ENCODE results near the gene BMERB1.
A peak's percentile ranks its signal among the peaks of the same experiment; 100 is the strongest.
"Not testable (repeated sequence)": the region's sequence is repeated elsewhere in the genome, so short reads cannot be mapped to it uniquely, and the experiment has no call there.

BMERB1 gene

DNA sequence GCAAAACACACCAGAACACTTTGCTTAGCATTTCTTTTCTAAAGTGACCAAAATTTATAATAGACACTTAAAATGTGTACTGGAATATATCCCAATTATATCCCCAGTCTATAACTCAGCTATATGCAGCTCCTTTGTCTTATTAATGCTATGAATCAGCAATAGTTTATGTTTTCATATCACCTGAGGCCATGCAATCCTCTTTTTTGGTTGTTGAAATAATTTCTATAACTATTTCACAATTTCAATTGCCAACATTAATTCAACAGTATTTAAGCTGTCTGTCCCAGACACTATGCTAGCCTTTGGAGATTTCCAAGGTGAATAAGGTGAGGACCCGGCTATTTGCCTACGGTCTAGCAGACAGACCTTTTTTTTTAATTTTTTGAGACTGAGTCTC lies 17.2 kb upstream of the BMERB1 start:
- POLR2A ChIA-PET (ENCODE audit: low non-redundant PET), result no interaction called here
- no peak for DNase-seq (ENCODE audit: low spot score)
- TF ChIP-seq, protein P1, sequence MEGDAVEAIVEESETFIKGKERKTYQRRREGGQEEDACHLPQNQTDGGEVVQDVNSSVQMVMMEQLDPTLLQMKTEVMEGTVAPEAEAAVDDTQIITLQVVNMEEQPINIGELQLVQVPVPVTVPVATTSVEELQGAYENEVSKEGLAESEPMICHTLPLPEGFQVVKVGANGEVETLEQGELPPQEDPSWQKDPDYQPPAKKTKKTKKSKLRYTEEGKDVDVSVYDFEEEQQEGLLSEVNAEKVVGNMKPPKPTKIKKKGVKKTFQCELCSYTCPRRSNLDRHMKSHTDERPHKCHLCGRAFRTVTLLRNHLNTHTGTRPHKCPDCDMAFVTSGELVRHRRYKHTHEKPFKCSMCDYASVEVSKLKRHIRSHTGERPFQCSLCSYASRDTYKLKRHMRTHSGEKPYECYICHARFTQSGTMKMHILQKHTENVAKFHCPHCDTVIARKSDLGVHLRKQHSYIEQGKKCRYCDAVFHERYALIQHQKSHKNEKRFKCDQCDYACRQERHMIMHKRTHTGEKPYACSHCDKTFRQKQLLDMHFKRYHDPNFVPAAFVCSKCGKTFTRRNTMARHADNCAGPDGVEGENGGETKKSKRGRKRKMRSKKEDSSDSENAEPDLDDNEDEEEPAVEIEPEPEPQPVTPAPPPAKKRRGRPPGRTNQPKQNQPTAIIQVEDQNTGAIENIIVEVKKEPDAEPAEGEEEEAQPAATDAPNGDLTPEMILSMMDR (conservative IDR thresholded peaks at IDR 0.05; ENCODE audit: low read depth), result no peak
- CTCF ChIA-PET, result no interaction called here
- no peak overlapping the region for H3K27ac ChIP-seq

DNA sequence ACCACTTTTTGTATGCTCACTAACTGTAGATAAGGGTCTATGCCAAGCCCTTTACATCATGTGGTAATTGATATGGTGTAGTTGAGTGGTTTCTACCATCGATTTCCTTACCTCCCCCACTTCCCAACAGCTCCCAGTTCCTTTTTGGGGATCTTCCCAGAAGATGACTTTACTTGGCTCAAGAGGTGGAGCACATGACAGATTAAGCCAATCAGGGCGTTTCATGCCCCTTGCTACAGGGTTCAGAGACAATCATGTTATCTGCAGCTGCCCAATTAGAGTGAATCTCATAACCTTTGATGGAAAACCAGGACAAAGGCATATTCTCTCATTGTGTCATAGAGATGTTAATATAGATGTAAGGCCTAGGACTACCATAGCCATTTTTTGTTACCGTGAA lies 16.2 kb upstream of the BMERB1 start:
- ChIA-PET CTCF (no interaction called here), POLR2A (ENCODE audit: low non-redundant PET) (no interaction called here)
- no peak for DNase-seq (ENCODE audit: low spot score)
- TF ChIP-seq, protein P1 (conservative IDR thresholded peaks at IDR 0.05; ENCODE audit: low read depth), result no peak
- H3K27ac ChIP-seq, result no peak overlapping the region

DNA sequence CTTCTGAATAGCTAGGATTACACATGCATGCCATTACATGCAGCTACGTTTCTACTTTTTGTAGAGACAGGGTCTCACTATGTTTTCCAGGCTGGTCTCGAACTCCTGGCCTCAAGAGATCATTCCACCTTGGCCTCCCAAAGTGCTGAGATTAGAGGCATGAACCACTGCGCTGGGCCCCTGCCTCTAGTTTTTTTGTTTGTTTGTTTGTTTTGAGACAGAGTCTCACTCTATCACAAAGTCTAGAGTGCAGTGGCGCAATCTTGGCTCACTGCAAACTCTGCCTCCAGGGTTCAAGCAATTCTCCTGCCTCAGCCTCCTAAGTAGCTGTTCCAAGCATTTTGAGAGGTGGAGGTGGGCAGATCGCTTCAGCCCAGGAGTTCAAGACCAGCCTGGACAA lies 12.7 kb upstream of the BMERB1 start:
- DNase-seq (ENCODE audit: low spot score); POLR2A ChIA-PET (ENCODE audit: low non-redundant PET); H3K27ac ChIP-seq; CTCF ChIA-PET: not testable (repeated sequence)

DNA sequence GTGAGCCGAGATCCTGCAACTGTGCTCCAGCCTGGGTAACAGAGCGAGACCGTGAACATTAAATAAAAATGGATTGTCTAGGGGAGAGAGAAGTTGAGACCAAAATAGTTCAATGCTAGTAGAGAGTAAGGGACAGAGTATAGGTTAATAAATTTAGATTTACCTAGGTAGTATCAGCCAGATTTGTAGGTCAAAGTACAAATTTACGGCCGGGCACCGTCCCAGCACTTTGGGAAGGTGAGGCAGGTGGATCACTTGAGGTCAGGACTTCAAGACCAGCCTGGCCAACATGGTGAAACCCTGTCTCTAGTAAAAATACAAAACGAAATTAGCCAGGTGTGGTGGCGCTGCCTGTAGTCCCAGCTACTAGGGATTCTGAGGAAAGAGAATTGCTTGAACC lies 12.2 kb upstream of the BMERB1 start:
- ChIA-PET CTCF (no interaction called here), POLR2A (ENCODE audit: low non-redundant PET) (no interaction called here)

DNA sequence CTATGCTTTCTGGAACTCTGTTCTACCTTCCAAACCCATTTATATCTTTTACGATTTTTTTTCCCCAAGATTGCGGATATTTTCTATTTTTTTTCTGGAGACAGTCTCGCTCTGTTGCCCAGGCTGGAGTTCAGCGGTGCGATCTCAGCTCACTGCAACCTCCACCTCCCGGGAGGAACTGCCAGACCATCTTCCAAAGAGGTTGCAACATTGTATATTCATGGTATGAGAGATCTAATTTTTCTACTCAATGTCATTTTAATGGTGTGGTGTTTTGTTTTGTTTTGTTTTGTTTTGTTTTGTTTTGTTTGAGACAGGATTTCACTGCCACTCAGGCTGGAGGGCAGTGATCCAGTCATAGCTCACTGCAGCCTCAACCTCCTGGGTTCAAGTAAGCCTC lies 8.5 kb upstream of the BMERB1 start:
- no peak for DNase-seq (ENCODE audit: low spot score)
- ChIA-PET CTCF (no interaction called here), POLR2A (ENCODE audit: low non-redundant PET) (no interaction called here)
- H3K27ac ChIP-seq, result no peak overlapping the region
- TF ChIP-seq, protein P1 (conservative IDR thresholded peaks at IDR 0.05; ENCODE audit: low read depth), result no peak

More for the DNA sequence above, 12.2 kb upstream of the BMERB1 start:
- H3K27ac ChIP-seq, result no peak overlapping the region
- DNase-seq (ENCODE audit: low spot score), result no peak
- TF ChIP-seq, protein P1 (conservative IDR thresholded peaks at IDR 0.05; ENCODE audit: low read depth), result no peak

DNA sequence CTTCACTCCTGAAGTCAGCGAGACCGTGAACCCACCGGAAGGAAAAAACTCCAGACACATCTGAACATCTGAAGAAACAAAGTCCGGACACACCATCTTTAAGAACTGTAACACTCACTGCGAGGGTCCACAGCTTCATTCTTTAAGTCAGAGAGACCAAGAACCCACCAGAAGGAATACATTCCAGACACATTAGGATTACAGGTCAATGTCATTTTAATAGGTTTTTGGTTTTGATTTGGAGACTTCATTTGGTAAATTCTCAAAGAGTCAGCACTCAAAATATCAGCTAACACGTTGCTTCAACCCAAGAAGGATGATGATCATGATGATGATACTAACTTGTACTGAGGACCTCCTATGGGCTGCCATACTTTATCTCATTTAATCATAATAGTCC lies 7.6 kb upstream of the BMERB1 start:
- DNase-seq (ENCODE audit: low spot score), result no peak
- CTCF ChIA-PET, result no interaction called here
- POLR2A ChIA-PET (ENCODE audit: low non-redundant PET), result no interaction called here

DNA sequence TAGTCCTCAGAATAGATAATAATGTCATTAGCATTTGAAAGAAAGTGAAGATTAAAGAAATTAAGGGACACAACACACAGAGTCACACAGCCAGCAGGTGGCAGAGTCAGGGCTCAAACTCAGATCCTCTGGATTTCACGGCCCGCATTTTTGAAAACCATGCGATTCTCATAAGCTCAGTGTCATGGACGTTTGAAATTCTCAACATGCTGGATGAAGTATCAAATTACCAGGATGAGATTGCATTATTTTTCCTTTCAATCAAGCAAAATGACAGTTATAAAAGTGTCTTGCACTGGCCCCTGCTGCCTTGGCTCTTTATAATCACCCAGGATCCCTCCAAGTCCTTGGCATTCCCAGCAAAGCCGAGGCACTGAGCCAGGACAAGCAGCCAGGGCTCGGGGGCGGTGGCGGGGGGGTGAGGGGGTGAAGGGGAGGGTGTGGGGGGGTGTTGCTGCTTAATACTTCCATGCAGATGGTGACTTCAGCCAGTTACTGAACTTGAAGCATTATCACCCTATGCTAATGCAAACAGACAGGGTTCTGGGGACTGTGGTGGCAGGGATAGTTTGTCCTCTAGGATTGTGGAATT lies 6.6 kb upstream of the BMERB1 start:
- CTCF ChIA-PET, result interaction anchor here (0.6 kb wide), 1 partner anchor 120 kb away, joined by 5 read pairs; no protein-coding TSS in a partner anchor
- POLR2A ChIA-PET (ENCODE audit: low non-redundant PET), result no interaction called here
- H3K27ac ChIP-seq, result peak overlapping the region; percentile 54
- no peak for DNase-seq (ENCODE audit: low spot score)
- TF ChIP-seq, protein P1 (conservative IDR thresholded peaks at IDR 0.05; ENCODE audit: low read depth), result peak; percentile 41; the same call in 1 of the 2 replicates

More for the DNA sequence above, 7.6 kb upstream of the BMERB1 start:
- TF ChIP-seq, protein P1 (conservative IDR thresholded peaks at IDR 0.05; ENCODE audit: low read depth), result no peak
- no peak overlapping the region for H3K27ac ChIP-seq

DNA sequence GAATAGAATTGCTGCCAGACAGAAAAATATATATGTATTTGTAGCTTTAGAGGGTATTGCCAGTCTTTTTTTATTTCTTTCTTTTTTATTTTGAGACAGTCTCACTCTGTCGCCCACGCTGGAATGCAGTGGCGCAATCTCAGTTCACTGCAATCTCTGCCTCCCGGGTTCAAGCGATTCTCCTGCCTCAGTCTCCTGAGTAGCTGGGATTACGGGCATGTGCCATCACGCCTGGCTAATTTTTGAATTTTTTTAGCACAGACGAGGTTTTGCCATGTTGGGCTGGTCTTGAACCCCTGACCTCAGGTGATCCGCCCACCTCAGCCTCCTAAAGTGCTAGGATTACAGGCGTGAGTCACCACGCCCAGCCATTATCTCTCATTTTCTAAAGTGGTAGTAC lies 3.5 kb upstream of the BMERB1 start:
- CTCF ChIA-PET; H3K27ac ChIP-seq; DNase-seq (ENCODE audit: low spot score); POLR2A ChIA-PET (ENCODE audit: low non-redundant PET): not testable (repeated sequence)
